HEK293 (cell line): Measurements from ENCODE around the gene FAM153A.
"Not testable (repeated sequence)": the region's sequence is repeated elsewhere in the genome, so short reads cannot be mapped to it uniquely, and the experiment has no call there.

Experiments used
- CTCF ChIA-PET: fragments of 350-600 bp; formaldehyde crosslinking; extraction: SDS; loops from one replicate; lab custom pipeline; 2021; ENCODE audit warnings: antibody characterized with exemption; lab: Yijun Ruan, JAX
- POLR2A ChIA-PET: fragments of 300-600 bp; formaldehyde crosslinking; extraction: SDS; loops from one replicate; lab custom pipeline; 2020; ENCODE audit warnings: antibody characterized with exemption, inconsistent platforms; lab: Yijun Ruan, JAX
- H3K27ac ChIP-seq: fragments of 200-500 bp; sonication (Bioruptor generic); 2 replicates; pipeline ENCODE4 v1.5.1; 2014; ENCODE audit warnings: low read depth, low read length, control low read depth, inconsistent platforms; ENCODE audit errors: extremely low read depth
- H3K36me3 ChIP-seq, 2 experiments: fragments of 200-500 bp in 1 of 2; sonication (Bioruptor generic) in 1 of 2; 1 replicate in 1 of 2; 2 replicates in 1 of 2; pipeline ENCODE4 v1.5.1; 2014 to 2017; ENCODE audit warnings: inconsistent platforms in 2 of 2, low read length in 2 of 2; ENCODE audit not compliant: control insufficient read depth in 2 of 2, insufficient read depth in 1 of 2
- H3K4me1 ChIP-seq: fragments of 200-500 bp; sonication (Bioruptor generic); 2 replicates; pipeline ENCODE4 v1.5.1; 2014; ENCODE audit warnings: mild to moderate bottlenecking, low read length, inconsistent platforms; ENCODE audit not compliant: control insufficient read depth, insufficient read depth
- H3K4me3 ChIP-seq: 2 replicates; pipeline ENCODE4 v1.5.1; 2011; ENCODE audit warnings: low read depth, mild to moderate bottlenecking, control low read depth, low read length, moderate library complexity
- H3K9me3 ChIP-seq: fragments of 200-500 bp; sonication (Bioruptor generic); 2 replicates; pipeline ENCODE4 v1.5.1; 2014; ENCODE audit warnings: low read depth, low read length, inconsistent platforms; ENCODE audit not compliant: control insufficient read depth, insufficient read depth

Gene FAM153A

DNA sequence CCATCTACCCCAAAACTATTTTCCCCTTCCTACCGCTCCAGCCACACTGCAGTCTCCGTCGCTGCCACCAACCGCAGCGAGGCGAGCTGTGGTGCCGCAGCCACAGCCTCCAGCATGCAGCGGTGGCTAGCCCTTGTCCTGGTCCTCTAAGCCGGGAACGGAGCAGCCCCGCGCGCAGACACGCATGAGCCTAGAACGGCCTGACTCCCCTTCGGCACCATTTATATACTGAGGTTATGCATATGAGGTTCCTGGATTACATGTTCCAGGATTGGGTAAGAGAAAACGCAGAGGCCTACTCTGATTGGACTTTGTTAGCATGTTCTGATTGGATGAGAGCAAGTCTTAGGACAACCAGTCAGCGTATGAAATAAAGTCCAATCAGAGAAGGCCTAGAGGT, 24.6 kb upstream of the FAM153A start:
- CTCF ChIA-PET, H3K9me3 ChIP-seq, H3K36me3 ChIP-seq, H3K4me3 ChIP-seq, H3K4me1 ChIP-seq, H3K27ac ChIP-seq, POLR2A ChIA-PET: not testable (repeated sequence)

DNA sequence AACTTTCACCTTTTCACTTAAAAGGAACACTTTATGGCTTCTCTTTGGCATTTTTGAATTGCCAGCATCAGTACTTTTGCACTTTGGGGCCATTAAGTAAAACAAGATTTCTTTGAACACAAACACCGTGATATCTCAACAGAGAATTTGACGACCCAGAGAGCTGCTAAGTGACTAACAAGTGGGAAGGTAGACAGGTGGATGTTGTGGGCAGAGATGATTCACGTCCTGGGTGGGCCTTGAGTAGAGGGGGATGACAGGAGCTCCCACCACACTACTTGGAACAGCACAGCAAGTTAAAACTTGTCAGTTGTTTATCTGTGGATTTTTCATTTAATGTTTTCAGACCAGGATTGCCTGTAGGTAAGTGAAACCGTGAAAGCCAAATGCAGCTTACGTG, 18.7 kb upstream of the FAM153A start:
- CTCF ChIA-PET, H3K27ac ChIP-seq, H3K36me3 ChIP-seq, H3K4me3 ChIP-seq, H3K4me1 ChIP-seq, POLR2A ChIA-PET, H3K9me3 ChIP-seq: not testable (repeated sequence)

DNA sequence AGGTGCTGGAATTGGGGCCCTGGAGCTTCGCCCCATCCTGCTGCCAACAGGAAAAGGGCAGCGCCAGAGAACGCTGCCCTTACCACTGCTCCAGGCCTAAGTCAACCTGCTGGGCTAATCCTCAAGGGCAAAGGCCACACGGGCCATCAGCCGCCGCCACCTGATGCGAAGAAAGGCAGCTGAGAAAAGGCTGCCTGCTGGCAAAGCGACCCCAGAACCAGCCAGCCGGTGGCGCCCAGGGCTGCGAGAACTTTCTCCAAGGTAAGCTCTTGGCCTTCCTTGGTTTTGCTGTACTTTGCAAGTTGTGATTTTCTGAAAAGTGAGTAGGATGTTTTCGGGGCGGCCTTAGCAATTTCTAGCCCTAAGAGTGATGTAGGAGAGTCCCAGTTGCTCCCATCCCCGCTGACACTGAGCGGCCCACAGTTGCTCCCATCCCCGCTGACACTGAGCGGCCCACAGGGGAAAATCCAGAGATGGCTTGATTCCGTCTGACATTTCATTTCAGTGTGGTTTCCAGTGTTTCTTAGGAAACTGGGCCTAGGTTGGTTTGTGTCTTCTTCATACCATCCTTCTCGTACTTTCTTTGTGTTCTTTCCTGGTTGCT, 15.6 kb upstream of the FAM153A start:
- H3K4me1 ChIP-seq, H3K9me3 ChIP-seq, CTCF ChIA-PET, H3K36me3 ChIP-seq, POLR2A ChIA-PET, H3K4me3 ChIP-seq, H3K27ac ChIP-seq: not testable (repeated sequence)

DNA sequence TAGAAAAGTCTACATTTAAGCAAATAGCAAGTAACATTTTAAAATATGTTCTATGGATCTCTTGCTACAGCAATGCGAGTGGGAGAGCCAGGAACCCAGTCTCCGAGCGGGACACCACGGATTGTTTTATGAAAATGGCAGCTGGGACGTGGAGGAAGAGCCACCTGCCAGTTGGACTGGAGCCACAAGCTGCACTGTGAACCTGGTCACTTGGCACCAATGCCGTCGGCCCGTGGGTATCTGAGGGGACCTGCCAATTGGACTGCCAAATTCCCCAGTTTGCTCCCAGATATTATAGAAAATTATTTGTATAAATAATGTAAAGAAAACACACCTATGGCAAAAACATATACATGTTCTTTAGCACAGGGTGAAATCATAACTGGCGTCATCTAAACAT, 10.6 kb upstream of the FAM153A start:
- H3K4me1 ChIP-seq, POLR2A ChIA-PET, H3K36me3 ChIP-seq, H3K9me3 ChIP-seq, H3K4me3 ChIP-seq, CTCF ChIA-PET, H3K27ac ChIP-seq: not testable (repeated sequence)

DNA sequence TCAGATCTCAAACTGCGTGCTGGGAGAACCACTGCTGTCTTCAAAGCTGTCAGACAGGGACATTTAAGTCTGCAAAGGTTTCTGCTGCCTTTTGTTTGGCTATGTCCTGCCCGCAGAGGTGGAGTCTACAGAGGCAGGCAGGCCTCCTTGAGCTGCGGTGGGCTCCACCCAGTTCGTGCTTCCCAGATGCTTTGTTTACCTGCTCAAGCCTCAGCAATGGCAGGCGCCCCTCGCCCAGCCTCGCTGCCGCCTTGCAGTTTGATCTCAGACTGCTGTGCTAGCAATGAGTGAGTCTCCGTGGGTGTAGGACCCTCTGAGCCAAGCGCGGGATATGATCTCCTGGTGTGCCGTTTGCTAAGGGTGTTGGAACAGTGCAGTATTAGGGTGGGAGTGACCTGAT, 8.9 kb upstream of the FAM153A start:
- POLR2A ChIA-PET, H3K27ac ChIP-seq, H3K36me3 ChIP-seq, H3K9me3 ChIP-seq, H3K4me1 ChIP-seq, H3K4me3 ChIP-seq, CTCF ChIA-PET: not testable (repeated sequence)

DNA sequence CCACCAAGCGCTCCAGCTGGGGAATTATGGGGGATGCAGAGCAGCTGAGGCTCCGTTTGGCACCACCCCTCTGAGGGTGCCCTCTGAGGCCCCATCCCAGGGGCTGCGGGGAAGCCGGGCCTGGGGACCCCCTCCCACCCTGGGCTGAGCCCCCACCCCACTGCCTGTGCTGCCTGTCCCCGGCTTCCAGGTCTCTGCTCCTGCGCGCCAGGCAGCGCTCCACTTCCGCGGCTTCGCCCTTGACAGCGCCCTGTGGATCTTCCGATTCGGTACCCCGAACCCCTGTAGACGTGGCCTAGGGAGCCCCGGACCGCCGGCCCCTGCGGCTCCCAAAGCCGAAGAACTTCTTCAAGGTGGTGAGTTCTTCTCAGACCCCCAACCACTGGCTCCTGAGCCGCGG, 530 bp downstream of the FAM153A start:
- H3K4me1 ChIP-seq, CTCF ChIA-PET, H3K36me3 ChIP-seq, H3K27ac ChIP-seq, H3K9me3 ChIP-seq, POLR2A ChIA-PET, H3K4me3 ChIP-seq: not testable (repeated sequence)

DNA sequence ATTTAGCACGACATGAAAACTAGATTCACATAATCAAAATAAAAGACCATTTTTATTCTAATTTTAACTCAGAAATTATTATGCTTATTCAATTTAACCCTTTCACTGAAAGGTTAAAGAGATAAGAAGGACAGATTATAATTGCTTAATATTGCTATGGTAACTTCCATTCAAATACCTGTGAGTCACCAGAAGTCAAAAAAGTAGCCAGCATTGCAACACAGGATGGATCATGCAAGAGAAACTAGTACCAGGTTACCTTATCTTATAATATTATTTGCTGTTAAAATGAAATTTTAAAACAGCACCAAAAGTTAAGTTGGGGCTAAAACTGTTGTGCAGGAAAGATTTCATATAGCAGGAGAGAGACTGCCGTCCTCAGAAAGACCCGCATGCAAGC, 11.5 kb downstream of the FAM153A start:
- CTCF ChIA-PET: not testable (repeated sequence)

DNA sequence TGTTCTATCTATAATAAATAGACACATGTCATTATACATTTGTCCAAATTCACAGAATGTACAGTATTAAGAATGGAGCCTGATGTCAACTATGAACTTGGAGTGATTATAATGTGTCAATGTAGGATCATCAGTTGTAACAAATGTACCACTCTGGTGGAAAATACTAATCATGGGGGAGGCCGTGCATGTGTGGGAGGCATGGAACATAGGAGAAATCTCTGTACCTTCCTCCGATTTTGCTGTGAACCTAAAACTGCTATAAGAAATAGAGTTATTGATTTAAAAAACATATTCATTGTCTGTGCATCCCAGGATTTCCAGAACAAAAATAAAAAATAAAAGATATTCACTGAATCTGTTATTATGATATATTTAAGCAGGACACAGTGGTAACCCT, 12.1 kb downstream of the FAM153A start:
- H3K4me1 ChIP-seq, H3K9me3 ChIP-seq, CTCF ChIA-PET, H3K36me3 ChIP-seq, H3K27ac ChIP-seq, H3K4me3 ChIP-seq, POLR2A ChIA-PET: not testable (repeated sequence)

More for the DNA sequence above, 11.5 kb downstream of the FAM153A start:
- H3K36me3 ChIP-seq, H3K27ac ChIP-seq, H3K9me3 ChIP-seq, H3K4me1 ChIP-seq, POLR2A ChIA-PET, H3K4me3 ChIP-seq: not testable (repeated sequence)

DNA sequence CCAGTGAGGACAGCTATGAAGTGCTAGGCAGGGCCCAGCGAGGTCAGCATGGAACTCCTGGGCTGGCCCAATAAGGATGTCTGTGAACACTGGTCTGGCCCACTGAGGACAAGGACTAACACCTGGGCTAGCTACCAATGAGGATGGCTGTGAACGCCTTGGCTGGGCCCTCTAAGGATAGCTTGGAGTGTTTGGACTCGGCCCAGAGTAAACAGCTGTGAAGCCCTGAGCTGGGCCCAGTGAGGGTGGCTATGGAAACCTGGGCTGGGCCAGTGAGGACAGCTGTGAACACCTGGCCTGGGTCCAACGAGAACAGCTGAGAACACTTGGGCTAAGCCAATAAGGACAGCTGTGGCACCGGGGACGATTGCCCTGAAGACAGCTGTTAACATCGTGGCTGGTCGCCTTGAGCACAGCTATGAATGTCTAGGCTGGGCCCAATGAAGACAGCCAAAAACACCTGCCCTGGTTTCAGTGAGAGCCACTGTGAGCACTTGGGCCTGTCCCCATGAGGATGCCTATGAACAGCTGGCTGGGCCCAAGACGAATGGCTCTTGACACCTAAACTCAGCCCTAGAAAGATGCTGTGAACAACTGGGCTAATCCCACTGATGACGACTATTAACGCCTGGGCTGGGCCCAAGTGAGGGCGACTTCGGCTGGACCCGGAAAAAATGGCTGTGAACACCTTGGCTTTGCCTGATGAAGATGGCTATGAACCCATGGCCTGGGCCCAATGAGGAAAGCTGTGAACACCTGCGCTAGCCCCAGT, 18.8 kb downstream of the FAM153A start:
- H3K4me1 ChIP-seq, H3K36me3 ChIP-seq, H3K9me3 ChIP-seq, H3K27ac ChIP-seq, CTCF ChIA-PET, POLR2A ChIA-PET, H3K4me3 ChIP-seq: not testable (repeated sequence)

DNA sequence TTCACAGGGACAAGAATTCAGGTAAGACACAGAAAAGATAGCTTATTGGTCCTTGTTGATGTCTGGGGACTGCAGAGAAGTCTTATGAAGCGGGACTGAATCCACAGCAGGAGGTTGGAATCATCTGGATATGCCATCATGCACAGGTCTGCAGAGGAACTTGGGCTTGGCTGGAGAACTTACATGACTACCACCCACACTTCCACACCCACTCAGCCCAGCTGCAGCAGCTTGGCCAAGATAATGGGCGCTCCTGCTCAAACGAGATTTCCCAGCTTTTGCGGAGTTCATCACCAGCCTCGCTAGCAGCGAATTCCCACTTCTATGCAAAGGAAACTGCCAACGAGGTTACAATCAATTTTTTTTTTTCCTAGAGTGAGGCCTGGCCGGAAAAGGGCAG, 21.7 kb downstream of the FAM153A start:
- CTCF ChIA-PET, H3K27ac ChIP-seq, H3K36me3 ChIP-seq, POLR2A ChIA-PET, H3K4me3 ChIP-seq, H3K9me3 ChIP-seq, H3K4me1 ChIP-seq: not testable (repeated sequence)

DNA sequence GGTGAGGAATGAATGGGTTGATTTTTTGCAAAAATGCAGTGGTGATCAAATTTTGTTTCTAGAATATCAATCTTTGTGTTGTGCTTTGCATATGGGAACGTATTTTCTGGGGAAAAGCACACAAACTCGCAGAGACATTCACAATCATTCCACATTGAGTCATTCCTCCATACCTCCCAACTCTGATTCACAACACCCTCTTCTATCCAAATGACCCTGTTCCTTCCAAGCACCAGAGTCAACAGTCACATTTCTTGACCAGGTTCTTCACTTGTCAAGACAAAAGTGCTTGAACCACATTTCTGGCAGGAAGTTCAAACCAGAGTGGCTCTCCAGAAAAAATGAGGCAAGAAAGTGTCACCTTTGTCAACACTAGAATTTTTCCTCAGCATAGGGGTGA, 35.3 kb downstream of the FAM153A start:
- H3K36me3 ChIP-seq, H3K4me1 ChIP-seq, POLR2A ChIA-PET, H3K27ac ChIP-seq, H3K9me3 ChIP-seq, CTCF ChIA-PET, H3K4me3 ChIP-seq: not testable (repeated sequence)
